DND-41 (cell line): ENCODE results near the gene STK32C.

ENCODE experiments used
- EZH2 ChIP-seq: IDR thresholded peaks from 3 replicates; pipeline ENCODE4 v1.6.1; 2012; ENCODE audit warnings: borderline replicate concordance, low read depth, mild to moderate bottlenecking, moderate library complexity, low read length, inconsistent platforms; ENCODE audit not compliant: severe bottlenecking
- TF ChIP-seq, protein P1 (sequence below): IDR thresholded peaks from 2 replicates; pipeline ENCODE4 v1.5.1; 2012; ENCODE audit warnings: borderline replicate concordance, low read length, moderate library complexity, mild to moderate bottlenecking; ENCODE audit not compliant: poor library complexity, severe bottlenecking; ENCODE audit errors: extremely low read depth

DNA sequence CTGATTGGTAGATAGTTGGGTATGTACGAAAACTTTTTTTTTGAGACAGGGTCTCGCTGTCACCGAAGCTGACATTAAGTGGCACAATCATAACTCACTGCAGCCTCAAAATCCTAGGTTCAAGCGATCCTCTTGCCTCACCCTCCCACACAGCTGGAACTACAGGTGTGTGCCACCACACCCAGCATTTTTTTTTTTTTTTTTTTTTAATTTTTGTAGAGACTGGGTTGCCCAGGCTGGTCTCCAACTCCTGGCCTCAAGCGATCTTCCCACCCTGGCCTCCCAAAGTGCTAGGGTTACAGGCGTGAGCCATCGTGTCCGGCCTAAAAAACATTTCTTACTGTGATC, 22.7 kb upstream of the STK32C start:
- TF ChIP-seq, protein P1, sequence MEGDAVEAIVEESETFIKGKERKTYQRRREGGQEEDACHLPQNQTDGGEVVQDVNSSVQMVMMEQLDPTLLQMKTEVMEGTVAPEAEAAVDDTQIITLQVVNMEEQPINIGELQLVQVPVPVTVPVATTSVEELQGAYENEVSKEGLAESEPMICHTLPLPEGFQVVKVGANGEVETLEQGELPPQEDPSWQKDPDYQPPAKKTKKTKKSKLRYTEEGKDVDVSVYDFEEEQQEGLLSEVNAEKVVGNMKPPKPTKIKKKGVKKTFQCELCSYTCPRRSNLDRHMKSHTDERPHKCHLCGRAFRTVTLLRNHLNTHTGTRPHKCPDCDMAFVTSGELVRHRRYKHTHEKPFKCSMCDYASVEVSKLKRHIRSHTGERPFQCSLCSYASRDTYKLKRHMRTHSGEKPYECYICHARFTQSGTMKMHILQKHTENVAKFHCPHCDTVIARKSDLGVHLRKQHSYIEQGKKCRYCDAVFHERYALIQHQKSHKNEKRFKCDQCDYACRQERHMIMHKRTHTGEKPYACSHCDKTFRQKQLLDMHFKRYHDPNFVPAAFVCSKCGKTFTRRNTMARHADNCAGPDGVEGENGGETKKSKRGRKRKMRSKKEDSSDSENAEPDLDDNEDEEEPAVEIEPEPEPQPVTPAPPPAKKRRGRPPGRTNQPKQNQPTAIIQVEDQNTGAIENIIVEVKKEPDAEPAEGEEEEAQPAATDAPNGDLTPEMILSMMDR, result no peak
- no peak for TF ChIP-seq EZH2
